Endodermal cell (in vitro differentiated cells): ENCODE results near the gene TOR3A. TPM values are rescaled to one million over a fixed set of nuclear protein-coding genes. Genes with fewer than 3 reads are reported as not detected.

ENCODE experiments used
- DNase-seq: peaks from one replicate; pipeline ENCODE4 v3.0.0-alpha.2; 2017
- H3K27ac ChIP-seq: 2 replicates; pipeline ENCODE4 v1.5.1; 2013; ENCODE audit warnings: mild to moderate bottlenecking, low read depth, low read length, moderate library complexity
- H3K27me3 ChIP-seq: 2 replicates; pipeline ENCODE4 v1.6.1; 2013; ENCODE audit warnings: mild to moderate bottlenecking, low read length, moderate library complexity; ENCODE audit not compliant: insufficient read depth, control insufficient read depth, poor library complexity, severe bottlenecking
- H3K36me3 ChIP-seq: 2 replicates; pipeline ENCODE4 v1.7.0; 2013; ENCODE audit warnings: mild to moderate bottlenecking, low read length, moderate library complexity; ENCODE audit not compliant: control insufficient read depth, insufficient read depth
- H3K4me1 ChIP-seq: one replicate; pipeline ENCODE4 v1.7.0; 2013; ENCODE audit warnings: low read length; ENCODE audit not compliant: control insufficient read depth, insufficient read depth
- H3K4me3 ChIP-seq: 2 replicates; pipeline ENCODE4 v1.5.1; 2013; ENCODE audit warnings: mild to moderate bottlenecking, low read length, moderate library complexity
- H3K9ac ChIP-seq: 2 replicates; pipeline ENCODE4 v1.6.1; 2013; ENCODE audit warnings: mild to moderate bottlenecking, low read length, moderate library complexity; ENCODE audit not compliant: poor library complexity, severe bottlenecking; ENCODE audit errors: extremely low read depth
- H3K9me3 ChIP-seq: 2 replicates; pipeline ENCODE4 v1.6.1; 2013; ENCODE audit warnings: mild to moderate bottlenecking, low read length, moderate library complexity; ENCODE audit not compliant: control insufficient read depth
- H3K27ac Mint-ChIP-seq: 2 replicates; pipeline ENCODE4 v1.8.0; 2020; ENCODE audit warnings: mixed read lengths
- H3K27me3 Mint-ChIP-seq: 2 replicates; pipeline ENCODE4 v1.8.0; 2021; ENCODE audit warnings: mild to moderate bottlenecking, mixed read lengths; ENCODE audit not compliant: insufficient read depth
- H3K36me3 Mint-ChIP-seq: 2 replicates; pipeline ENCODE4 v1.8.0; 2020; ENCODE audit warnings: low read depth, mixed read lengths
- H3K4me1 Mint-ChIP-seq: 2 replicates; pipeline ENCODE4 v1.8.0; 2020; ENCODE audit warnings: mixed read lengths
- H3K4me3 Mint-ChIP-seq: 2 replicates; pipeline ENCODE4 v1.8.0; 2020; ENCODE audit warnings: mild to moderate bottlenecking, moderate library complexity, mixed read lengths
- H3K9me3 Mint-ChIP-seq: 2 replicates; pipeline ENCODE4 v1.8.0; 2020; ENCODE audit warnings: mild to moderate bottlenecking, mixed read lengths
- WGBS, 2 experiments: methylation state at CpG; one replicate each; pipeline versions ENCODE4 v1.1.5 to v1.1.7; 2013; ENCODE audit warnings: missing lambda C conversion rate in 2 of 2, mixed read lengths in 1 of 2; ENCODE audit not compliant: insufficient coverage in 1 of 2, insufficient read length in 1 of 2; 5-methylcytosine and 5-hydroxymethylcytosine counted together
- total RNA-seq, 2 donors: library from RNA; stranded (reverse); fragmentation: NEBNext Ultra II Directional in 1 of 2; extraction: Animal tissue kit (Norgen Biotek cat#: 25700) in 1 of 2; gene quantifications; 2 replicates in 1 of 2; 3 replicates in 1 of 2; pipeline ENCODE4 v1.2.1, GENCODE V29; 2021
- TF ChIP-seq, protein P1 (sequence below): fragments of 200-600 bp; sonication (generic); conservative IDR thresholded peaks from 2 replicates; pipeline ENCODE4 v1.5.0; 2021; ENCODE audit warnings: antibody characterized with exemption, mild to moderate bottlenecking

The TOR3A gene
- total RNA-seq, 2 donors from 2014 or later: 23.4 to 24.7 TPM

DNA sequence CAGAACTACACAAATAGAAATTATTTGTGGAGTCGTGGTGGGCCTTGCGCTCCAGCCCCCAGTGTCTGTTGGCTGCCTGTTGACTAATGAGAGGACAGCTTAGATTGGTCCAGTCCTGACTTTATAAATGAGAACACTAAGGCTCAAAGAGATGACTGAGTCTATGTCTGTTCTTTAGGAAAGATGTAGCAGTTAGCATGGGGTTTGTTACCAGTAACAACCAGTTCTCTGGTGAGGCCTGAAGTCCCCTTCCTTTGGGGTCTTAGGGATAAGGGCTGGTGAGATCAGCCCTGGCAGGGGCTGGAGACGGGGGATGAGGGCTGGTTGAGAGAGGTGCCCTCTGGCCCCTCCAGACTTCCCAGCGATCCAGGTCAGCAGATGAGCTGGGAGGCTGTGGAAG lies 9.1 kb downstream of the TOR3A start:
- H3K27me3 Mint-ChIP-seq: no peaks in the 10 kb centered on the region
- Histone ChIP-seq H3K4me3 (no peak overlapping the region), H3K9ac (no peak overlapping the region), H3K27ac (no peak overlapping the region), H3K27me3 (no peaks in the 10 kb centered on the region), H3K4me1 (peaks cover 5% of the 10 kb centered on the region), H3K36me3 (peaks cover 63% of the 10 kb centered on the region), H3K9me3 (no peaks in the 10 kb centered on the region)
- H3K27ac Mint-ChIP-seq: no peak overlapping the region
- H3K4me3 Mint-ChIP-seq: no peak overlapping the region
- no peaks in the 10 kb centered on the region for H3K9me3 Mint-ChIP-seq
- H3K36me3 Mint-ChIP-seq: peaks cover 59% of the 10 kb centered on the region
- peaks cover 13% of the 10 kb centered on the region for H3K4me1 Mint-ChIP-seq
- 92 to 100% methylated on average over 1 to 4 of the region's 4 CpGs for WGBS, 2 experiments
- TF ChIP-seq, protein P1, sequence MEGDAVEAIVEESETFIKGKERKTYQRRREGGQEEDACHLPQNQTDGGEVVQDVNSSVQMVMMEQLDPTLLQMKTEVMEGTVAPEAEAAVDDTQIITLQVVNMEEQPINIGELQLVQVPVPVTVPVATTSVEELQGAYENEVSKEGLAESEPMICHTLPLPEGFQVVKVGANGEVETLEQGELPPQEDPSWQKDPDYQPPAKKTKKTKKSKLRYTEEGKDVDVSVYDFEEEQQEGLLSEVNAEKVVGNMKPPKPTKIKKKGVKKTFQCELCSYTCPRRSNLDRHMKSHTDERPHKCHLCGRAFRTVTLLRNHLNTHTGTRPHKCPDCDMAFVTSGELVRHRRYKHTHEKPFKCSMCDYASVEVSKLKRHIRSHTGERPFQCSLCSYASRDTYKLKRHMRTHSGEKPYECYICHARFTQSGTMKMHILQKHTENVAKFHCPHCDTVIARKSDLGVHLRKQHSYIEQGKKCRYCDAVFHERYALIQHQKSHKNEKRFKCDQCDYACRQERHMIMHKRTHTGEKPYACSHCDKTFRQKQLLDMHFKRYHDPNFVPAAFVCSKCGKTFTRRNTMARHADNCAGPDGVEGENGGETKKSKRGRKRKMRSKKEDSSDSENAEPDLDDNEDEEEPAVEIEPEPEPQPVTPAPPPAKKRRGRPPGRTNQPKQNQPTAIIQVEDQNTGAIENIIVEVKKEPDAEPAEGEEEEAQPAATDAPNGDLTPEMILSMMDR: no peak
- no peak for DNase-seq

DNA sequence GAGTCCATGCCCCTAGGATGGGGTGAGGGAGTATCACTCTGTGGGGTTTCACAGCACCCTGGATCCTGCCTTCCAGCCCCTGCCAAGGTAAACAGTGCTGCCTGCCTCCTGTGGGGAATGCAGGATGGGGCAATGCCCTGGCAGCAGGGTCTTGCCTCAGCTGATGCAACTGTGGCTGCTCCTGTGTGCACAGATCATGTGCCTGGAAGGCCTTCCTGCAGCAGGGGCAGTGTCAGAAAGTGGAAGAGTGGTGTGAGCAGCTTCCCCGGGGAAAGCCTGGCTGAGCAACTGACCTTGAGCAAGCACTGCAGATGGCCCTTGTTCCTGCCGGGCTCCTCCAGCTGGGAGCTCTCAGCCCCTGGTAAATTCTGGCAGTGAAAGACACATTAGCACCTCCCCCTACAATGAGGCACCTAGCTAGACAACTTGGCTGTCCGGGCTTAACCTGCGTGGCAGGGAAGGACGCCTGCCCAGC lies 9.9 kb downstream of the TOR3A start:
- Histone ChIP-seq H3K4me3 (no peak overlapping the region), H3K36me3 (peaks cover 66% of the 10 kb centered on the region), H3K27me3 (no peaks in the 10 kb centered on the region), H3K9ac (no peak overlapping the region), H3K27ac (no peak overlapping the region), H3K9me3 (no peaks in the 10 kb centered on the region), H3K4me1 (peaks cover 5% of the 10 kb centered on the region)
- DNase-seq: no peak
- peaks cover 57% of the 10 kb centered on the region for H3K36me3 Mint-ChIP-seq
- peaks cover 13% of the 10 kb centered on the region for H3K4me1 Mint-ChIP-seq
- 89% methylated on average over 5 of the region's 5 CpGs; no CpG with 5 or more reads in 1 of the 2 experiments for WGBS, 2 experiments
- no peak overlapping the region for H3K4me3 Mint-ChIP-seq
- H3K9me3 Mint-ChIP-seq: no peaks in the 10 kb centered on the region
- H3K27me3 Mint-ChIP-seq: no peaks in the 10 kb centered on the region
- TF ChIP-seq, protein P1: no peak
- no peak overlapping the region for H3K27ac Mint-ChIP-seq

DNA sequence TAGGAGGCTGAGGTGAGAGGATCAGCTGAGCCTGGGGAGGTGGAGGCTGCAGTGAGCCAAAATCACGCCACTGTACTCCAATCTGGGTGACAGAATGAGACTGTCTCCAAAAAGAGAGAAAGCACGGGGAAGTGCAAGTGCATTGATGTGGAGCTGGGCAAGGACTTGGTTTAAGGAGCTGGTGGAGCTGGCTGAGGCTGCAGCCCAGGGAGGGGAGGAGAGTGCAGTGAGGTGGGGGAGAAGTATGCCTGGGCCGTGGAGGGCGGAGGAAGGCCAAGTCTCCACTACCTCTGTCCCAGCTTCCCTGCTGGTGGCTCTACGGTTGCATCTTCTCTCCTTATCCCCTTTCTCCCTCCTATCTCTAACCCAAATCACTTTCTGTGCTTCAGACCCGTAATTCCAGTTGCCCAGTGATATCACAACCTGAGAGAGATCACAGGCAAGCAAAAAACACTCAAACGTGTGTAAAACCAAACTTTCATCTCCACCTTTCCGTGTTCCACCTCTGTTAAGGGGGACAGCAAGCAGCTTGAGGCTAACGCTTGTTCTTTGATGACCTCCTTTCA lies 11.1 kb downstream of the TOR3A start:
- Mint-ChIP-seq H3K4me1 (peaks cover 9% of the 10 kb centered on the region), H3K9me3 (no peaks in the 10 kb centered on the region), H3K36me3 (peaks cover 62% of the 10 kb centered on the region), H3K27ac (no peak overlapping the region), H3K27me3 (no peaks in the 10 kb centered on the region), H3K4me3 (no peak overlapping the region)
- no peak overlapping the region for H3K4me3 ChIP-seq
- 93 to 96% methylated on average over 7 to 9 of the region's 9 CpGs for WGBS, 2 experiments
- no peak for DNase-seq
- TF ChIP-seq, protein P1: no peak
- no peaks in the 10 kb centered on the region for H3K27me3 ChIP-seq
- no peaks in the 10 kb centered on the region for H3K9me3 ChIP-seq
- H3K27ac ChIP-seq: no peak overlapping the region
- no peak overlapping the region for H3K9ac ChIP-seq
- H3K36me3 ChIP-seq: peaks cover 79% of the 10 kb centered on the region
- H3K4me1 ChIP-seq: peaks cover 1% of the 10 kb centered on the region
